Neuronal stem cell (in vitro differentiated cells): ENCODE data around the gene IGSF10. TPM values are rescaled to one million over a fixed set of nuclear protein-coding genes. Genes with fewer than 3 reads are reported as not detected.

Source experiments
- small RNA-seq: library from polyadenylated mRNA; stranded (forward); fragments of <200 nt; extraction: miRNeasy Mini kit (QIAGEN cat#:217004); gene quantifications from one replicate; pipeline ENCODE3, GENCODE V24; 2013; ENCODE audit not compliant: insufficient read depth

Gene IGSF10

Small RNA genes lying within 50 kb of the gene (small RNA-seq; reads per million reads assigned to genes)
- gene AC117454.1: not detected
